MG63 (cell line): ENCODE measurements around the gene PLA2G12B. TPM values are rescaled to one million over a fixed set of nuclear protein-coding genes. Genes with fewer than 3 reads are reported as not detected.
"Not testable (repeated sequence)": the region's sequence is repeated elsewhere in the genome, so short reads cannot be mapped to it uniquely, and the experiment has no call there.

Experiments
- DNase-seq: peaks from one replicate; pipeline ENCODE4 v3.0.0-alpha.2; 2020
- H3K27me3 ChIP-seq: fragments of 250-450 bp; sonication (Bioruptor Pico); 2 replicates; pipeline ENCODE4 v1.5.1; 2020; ENCODE audit warnings: mild to moderate bottlenecking, moderate library complexity
- H3K36me3 ChIP-seq: fragments of 250-450 bp; sonication (Bioruptor Pico); 2 replicates; pipeline ENCODE4 v1.5.1; 2020; ENCODE audit warnings: mild to moderate bottlenecking, moderate library complexity
- H3K4me3 ChIP-seq: fragments of 250-450 bp; sonication (Bioruptor Pico); 2 replicates; pipeline ENCODE4 v1.5.1; 2020; ENCODE audit warnings: mild to moderate bottlenecking, moderate library complexity
- H3K9me3 ChIP-seq: fragments of 250-450 bp; sonication (Bioruptor Pico); 2 replicates; pipeline ENCODE4 v1.5.1; 2020; ENCODE audit warnings: mild to moderate bottlenecking, moderate library complexity
- total RNA-seq: library from RNA; depleted of rRNA; stranded (reverse); fragments of >200 nt; shearing (Covaris generic); gene quantifications from 2 replicates; pipeline ENCODE4 v1.2.3, GENCODE V29; 2014; ENCODE audit warnings: low replicate concordance

PLA2G12B gene
- total RNA-seq, 1 experiment from 2014 or later, result not detected

DNA sequence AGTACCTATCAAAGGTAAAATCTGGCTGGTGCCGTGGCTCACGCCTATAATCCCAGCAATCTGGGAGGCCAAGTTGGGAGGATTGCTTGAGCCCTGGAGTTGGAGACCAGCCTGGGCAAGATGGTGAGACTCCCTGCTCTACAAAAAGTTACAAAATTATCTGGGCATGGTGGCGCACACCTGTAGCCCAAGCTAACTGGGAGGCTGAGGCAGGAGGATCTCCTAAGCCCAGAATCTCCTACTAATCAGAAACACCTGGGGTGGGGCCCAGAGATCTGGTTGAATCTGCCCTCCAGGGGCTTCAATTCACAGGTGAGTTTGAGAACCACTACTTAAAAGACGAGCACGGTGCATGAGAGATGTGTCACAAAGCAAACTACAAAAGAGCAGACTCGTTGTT lies 2.4 kb downstream of the PLA2G12B start:
- DNase-seq, result no peak
- H3K27me3 ChIP-seq, result no peaks in the 10 kb centered on the region
- H3K9me3 ChIP-seq, result no peaks in the 10 kb centered on the region
- no peaks in the 10 kb centered on the region for H3K36me3 ChIP-seq
- H3K4me3 ChIP-seq, result no peak overlapping the region

DNA sequence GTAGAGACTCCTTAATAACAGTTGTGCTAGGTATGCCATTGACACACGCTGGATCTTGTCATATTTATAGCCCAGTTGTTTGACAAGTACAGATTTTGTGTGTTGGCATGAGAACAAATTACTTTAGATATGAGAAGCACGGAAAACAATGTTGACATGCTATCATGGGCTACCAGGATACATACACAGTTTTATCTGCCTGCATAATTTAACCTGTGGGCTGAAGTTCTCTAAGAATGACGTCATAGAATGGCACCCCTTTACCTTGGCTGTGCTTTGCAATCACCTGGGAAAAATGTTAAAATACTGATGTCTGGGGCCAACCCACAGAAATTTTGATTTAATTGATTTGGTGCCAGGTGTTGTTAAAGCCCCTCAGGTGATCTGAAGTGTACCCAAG lies 2.8 kb downstream of the PLA2G12B start:
- Histone ChIP-seq H3K36me3 (no peaks in the 10 kb centered on the region), H3K27me3 (no peaks in the 10 kb centered on the region), H3K4me3 (no peak overlapping the region), H3K9me3 (no peaks in the 10 kb centered on the region)
- no peak for DNase-seq

GRCh38 chr10:72948762-72949161 lies 5.8 kb downstream of the PLA2G12B start:
- Histone ChIP-seq H3K9me3 (no peaks in the 10 kb centered on the region), H3K27me3 (no peaks in the 10 kb centered on the region), H3K4me3 (no peak overlapping the region), H3K36me3 (no peaks in the 10 kb centered on the region)
- DNase-seq, result no peak

GRCh38 chr10:72946963-72947362 lies 7.6 kb downstream of the PLA2G12B start:
- H3K27me3 ChIP-seq, result no peaks in the 10 kb centered on the region
- no peak overlapping the region for H3K4me3 ChIP-seq
- no peak for DNase-seq
- no peaks in the 10 kb centered on the region for H3K36me3 ChIP-seq
- no peaks in the 10 kb centered on the region for H3K9me3 ChIP-seq

- Histone ChIP-seq H3K27me3 (no peaks in the 10 kb centered on the region), H3K9me3 (no peaks in the 10 kb centered on the region), H3K36me3 (no peaks in the 10 kb centered on the region), H3K4me3 (no peak overlapping the region)
- DNase-seq, result no peak
These were observed 10.9 kb downstream of the PLA2G12B start for GRCh38 chr10:72943498-72944234.

DNA sequence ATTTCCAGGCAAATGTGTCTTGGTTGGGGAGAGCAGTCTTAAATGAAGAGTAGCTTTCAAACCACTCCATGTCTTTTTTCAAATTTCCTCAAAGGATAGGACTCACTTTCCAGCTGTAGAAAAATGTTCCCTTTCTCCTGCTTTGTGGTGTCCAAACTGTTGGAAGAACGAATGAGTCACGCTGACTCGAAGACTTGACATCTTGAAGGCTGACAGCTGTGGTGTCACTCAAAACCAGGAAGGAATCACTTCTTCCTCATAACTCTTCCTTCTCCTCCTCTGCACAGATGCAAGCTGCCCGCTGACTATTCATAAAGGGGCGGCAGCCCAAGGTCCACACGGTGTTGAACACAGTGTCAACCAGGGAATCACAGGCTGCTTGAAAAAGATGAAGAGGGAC lies 19.2 kb downstream of the PLA2G12B start:
- Histone ChIP-seq H3K27me3 (no peaks in the 10 kb centered on the region), H3K36me3 (no peaks in the 10 kb centered on the region), H3K9me3 (no peaks in the 10 kb centered on the region), H3K4me3 (no peak overlapping the region)
- DNase-seq, result peak; percentile 34

DNA sequence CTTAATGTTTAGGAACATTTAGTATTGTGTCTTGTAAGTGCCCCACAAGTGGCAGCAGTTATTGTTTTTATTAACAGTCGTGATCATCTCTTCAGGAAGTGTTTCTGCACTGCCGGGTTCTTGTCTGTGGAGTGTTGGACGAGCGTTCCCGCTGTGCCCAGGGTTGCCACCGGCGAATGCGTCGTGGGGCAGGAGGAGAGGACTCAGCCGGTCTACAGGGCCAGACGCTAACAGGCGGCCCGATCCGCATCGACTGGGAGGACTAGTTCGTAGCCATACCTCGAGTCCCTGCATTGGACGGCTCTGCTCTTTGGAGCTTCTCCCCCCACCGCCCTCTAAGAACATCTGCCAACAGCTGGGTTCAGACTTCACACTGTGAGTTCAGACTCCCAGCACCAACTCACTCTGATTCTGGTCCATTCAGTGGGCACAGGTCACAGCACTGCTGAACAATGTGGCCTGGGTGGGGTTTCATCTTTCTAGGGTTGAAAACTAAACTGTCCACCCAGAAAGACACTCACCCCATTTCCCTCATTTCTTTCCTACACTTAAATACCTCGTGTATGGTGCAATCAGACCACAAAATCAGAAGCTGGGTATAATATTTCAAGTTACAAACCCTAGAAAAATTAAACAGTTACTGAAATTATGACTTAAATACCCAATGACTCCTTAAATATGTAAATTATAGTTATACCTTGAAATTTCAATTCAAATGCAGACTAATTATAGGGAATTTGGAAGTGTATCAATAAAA lies 22.2 kb downstream of the PLA2G12B start:
- DNase-seq, result no peak
- Histone ChIP-seq H3K9me3 (no peaks in the 10 kb centered on the region), H3K4me3 (no peak overlapping the region), H3K36me3 (no peaks in the 10 kb centered on the region), H3K27me3 (no peaks in the 10 kb centered on the region)

- DNase-seq, result no peak
- Histone ChIP-seq H3K9me3 (no peaks in the 10 kb centered on the region), H3K27me3 (no peaks in the 10 kb centered on the region), H3K36me3 (no peaks in the 10 kb centered on the region), H3K4me3 (no peak overlapping the region)
These were observed 24.3 kb downstream of the PLA2G12B start for GRCh38 chr10:72930276-72930675.

GRCh38 chr10:72928798-72929197 lies 25.8 kb downstream of the PLA2G12B start:
- Histone ChIP-seq H3K4me3 (no peak overlapping the region), H3K36me3 (no peaks in the 10 kb centered on the region), H3K27me3 (no peaks in the 10 kb centered on the region), H3K9me3 (no peaks in the 10 kb centered on the region)
- DNase-seq, result no peak

DNA sequence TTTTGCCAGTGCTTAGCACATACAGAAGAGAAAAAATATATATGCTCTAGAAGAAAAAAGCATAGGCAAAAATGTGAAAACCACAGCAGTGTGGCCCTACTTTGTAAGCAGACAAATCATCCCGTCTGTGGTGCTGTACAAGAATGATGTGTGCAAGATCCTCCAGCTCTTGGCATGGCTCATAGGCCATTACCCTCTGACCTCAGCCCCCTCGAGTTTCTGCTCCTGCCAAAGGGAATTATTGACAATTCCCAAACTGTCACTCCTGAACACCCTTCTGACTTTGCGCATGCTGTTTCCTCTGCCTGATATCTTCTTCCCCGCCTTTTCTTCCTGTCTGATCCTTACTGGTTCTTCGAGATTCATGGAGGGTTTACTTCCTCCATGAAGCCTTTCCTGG lies 27.1 kb downstream of the PLA2G12B start:
- DNase-seq, result no peak
- no peaks in the 10 kb centered on the region for H3K36me3 ChIP-seq
- no peaks in the 10 kb centered on the region for H3K9me3 ChIP-seq
- H3K4me3 ChIP-seq, result no peak overlapping the region
- H3K27me3 ChIP-seq, result no peaks in the 10 kb centered on the region

DNA sequence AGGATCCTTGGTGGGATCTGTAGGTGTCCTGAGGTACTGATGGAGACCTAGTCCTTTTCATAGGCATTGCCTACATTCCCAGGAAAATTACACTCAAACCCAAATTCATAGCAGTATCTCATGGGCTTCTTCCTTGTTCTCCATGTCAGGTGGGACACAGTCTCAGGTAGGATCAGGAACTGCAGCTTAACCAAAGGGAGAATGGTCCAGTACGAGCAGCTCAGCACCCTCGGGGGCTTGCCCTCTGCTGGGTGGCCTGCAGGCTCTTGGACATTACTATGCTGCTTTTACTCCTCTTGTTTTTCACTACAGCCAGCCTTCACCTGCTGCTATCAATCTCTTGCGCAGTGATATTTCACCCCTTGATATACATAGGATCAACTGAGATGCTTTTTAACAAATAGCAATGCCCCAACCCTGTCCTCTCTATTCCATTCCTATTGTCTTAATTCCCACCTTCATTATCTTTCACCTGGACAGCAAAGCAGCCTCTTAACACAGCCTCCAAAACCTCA lies 28.6 kb downstream of the PLA2G12B start:
- DNase-seq, result no peak
- no peaks in the 10 kb centered on the region for H3K36me3 ChIP-seq
- peaks cover 2% of the 10 kb centered on the region; the same call in 1 of the 2 replicates for H3K9me3 ChIP-seq
- H3K4me3 ChIP-seq, result no peak overlapping the region
- H3K27me3 ChIP-seq, result no peaks in the 10 kb centered on the region

- no peaks in the 10 kb centered on the region for H3K27me3 ChIP-seq
These were observed 30.3 kb downstream of the PLA2G12B start for GRCh38 chr10:72924351-72924750.

DNA sequence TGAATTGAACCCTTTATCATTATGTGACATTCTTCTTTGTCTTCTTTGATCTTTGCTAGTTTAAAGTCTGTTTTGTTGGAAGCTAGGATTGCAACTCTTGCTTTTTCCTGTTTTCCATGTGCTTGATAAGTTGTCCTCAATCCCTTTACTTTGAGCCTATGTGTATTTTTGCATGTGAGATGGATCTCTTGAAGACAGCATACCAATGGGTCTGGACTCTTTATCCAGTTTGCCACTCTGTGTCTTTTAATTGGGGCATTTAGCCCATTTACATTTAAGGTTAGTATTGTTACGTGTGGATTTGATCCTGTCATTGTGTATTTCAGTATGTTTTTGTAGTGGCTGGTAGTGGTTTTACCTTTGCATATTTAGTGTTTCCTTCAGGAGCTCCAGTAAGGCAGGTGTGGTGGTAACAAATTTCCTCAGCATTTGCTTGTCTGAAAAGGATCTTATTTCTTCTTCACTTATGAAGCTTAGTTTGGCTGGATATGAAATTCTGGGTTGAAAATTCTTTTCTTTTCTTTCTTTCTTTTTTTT lies 33.4 kb downstream of the PLA2G12B start:
- H3K36me3 ChIP-seq, DNase-seq, H3K27me3 ChIP-seq, H3K9me3 ChIP-seq, H3K4me3 ChIP-seq: not testable (repeated sequence)

More at GRCh38 chr10:72924351-72924750, 30.3 kb downstream of the PLA2G12B start:
- Histone ChIP-seq H3K9me3 (peaks cover 3% of the 10 kb centered on the region), H3K36me3 (no peaks in the 10 kb centered on the region), H3K4me3 (no peak overlapping the region)
- no peak for DNase-seq

- Histone ChIP-seq H3K9me3 (peaks cover 3% of the 10 kb centered on the region), H3K4me3 (no peak overlapping the region), H3K36me3 (no peaks in the 10 kb centered on the region), H3K27me3 (no peaks in the 10 kb centered on the region)
- DNase-seq, result no peak
These were observed 36.3 kb downstream of the PLA2G12B start for GRCh38 chr10:72918352-72918751.

GRCh38 chr10:72917803-72918332 lies 36.7 kb downstream of the PLA2G12B start:
- H3K9me3 ChIP-seq, DNase-seq, H3K4me3 ChIP-seq, H3K27me3 ChIP-seq, H3K36me3 ChIP-seq: not testable (repeated sequence)

DNA sequence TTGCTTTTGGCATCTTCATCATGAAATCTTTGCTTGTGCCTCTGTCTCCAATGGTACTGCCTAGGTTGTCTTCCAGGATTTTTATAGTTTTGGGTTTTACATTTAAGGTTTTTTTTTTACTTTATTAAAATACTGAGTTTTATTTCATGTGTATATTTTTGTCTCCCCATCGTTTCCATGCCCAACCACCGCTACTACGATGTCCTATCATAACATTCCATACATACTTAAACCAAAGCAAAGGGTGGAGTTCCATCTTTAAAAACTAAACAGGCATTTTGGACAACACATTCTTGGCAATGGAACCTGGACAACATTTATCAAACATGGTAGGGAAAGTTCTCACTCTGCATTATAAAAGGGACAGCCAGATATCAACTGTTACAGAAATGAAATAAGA lies 37.4 kb downstream of the PLA2G12B start:
- H3K4me3 ChIP-seq, H3K36me3 ChIP-seq, DNase-seq, H3K27me3 ChIP-seq, H3K9me3 ChIP-seq: not testable (repeated sequence)

- DNase-seq, result no peak
- Histone ChIP-seq H3K4me3 (no peak overlapping the region), H3K9me3 (no peaks in the 10 kb centered on the region), H3K27me3 (no peaks in the 10 kb centered on the region), H3K36me3 (no peaks in the 10 kb centered on the region)
These were observed 41.3 kb downstream of the PLA2G12B start for GRCh38 chr10:72913287-72913686.
